Stimulated activated CD4-positive, alpha-beta T cell treated with anti-CD3 and anti-CD28 coated beads, Interleukin-4, amount 100 ng/mL, for 48 hours (primary cell): ENCODE measurements around the gene CFAP161.

Experiments
- DNase-seq, 2 donors: peaks; one replicate each; pipeline ENCODE4 v3.0.0-alpha.2; 2020; ENCODE audit warnings: low read depth in 2 of 2

The CFAP161 gene

DNA sequence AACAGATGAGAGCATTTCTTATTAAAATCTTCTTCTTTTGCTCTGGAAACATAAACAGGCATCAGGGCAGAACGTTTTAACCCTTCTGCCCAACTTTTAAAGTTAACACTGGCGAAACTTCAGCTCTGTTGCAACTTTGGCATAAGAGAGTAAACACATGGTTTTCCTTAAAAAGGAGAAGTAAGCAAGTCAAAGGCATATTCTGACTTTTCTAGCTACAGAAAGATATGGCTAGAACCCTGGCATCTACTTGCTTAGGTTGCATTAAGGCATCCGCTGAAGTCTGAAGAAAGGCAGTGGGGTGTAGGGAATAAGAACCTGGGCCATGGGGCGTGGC, 49.3 kb downstream of the CFAP161 start:
- no peak for DNase-seq

DNA sequence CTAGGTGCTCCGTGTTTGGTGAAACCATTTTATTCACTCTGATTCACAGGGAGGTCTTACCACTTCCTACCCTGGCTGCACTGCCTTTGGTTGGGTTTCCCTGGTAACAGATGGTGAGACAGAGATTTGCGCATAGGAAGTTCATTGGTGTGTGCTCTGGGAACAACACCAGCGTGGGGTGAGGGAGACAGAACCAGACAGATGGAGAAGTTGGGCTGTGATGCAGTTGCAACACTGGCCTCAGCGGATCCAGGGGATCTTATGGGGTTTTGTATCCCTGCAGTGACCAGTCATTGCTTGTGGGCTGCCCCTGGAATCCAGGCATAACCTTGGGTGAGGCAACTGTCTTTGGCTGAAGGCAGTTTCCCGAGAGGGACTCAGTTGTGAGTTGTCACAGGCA, 50.1 kb downstream of the CFAP161 start:
- no peak for DNase-seq

DNA sequence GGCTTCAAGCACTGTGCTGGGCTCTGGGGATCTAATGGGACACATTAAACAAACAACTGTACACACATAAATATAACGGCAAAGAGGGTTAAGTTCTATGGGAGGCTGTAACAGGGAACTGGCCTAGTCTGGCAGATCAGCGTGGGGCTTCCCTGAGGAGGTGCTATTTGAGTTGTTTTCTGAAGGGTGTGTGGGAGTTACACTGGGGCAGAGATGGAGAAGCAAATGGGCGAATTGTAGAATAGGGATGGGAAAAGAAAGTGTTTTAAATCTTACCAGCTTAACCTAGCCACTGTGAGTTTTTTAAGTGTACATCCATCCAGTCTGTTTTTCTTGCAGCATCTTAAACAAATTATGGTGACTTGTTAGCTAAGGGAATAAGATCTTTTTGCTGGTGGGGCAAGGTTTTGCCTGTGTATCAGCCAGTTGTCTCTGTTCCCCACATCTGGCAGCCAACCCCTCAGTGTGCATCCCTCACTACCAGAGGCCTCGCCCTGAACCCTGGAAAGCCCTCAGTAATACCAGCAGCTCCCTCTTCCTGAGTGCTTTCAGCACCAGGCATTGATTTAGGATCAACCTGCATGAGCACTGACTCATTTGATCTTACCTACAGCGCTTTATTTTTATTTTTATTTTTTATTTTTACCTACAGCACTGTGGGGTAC, 51.7 kb downstream of the CFAP161 start:
- no peak for DNase-seq

DNA sequence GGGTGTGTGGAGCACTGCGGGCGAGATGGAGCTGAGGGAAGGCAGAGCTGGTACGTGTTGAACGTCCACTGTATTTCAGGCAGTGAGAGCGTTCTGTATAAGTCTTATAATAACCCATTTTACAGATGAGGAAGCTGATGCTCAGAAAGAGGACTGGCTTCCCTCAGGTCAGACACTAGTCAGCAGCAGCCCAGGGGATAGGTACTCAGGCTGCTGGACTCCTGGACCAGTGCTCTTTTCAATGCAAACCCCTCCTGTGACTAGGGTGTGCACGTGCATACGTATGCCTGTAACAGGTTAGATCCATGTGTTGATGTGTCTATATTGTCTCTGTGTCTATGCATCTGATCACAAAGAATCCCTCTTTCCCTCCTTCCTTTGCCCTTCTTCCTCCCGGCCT, 54.3 kb downstream of the CFAP161 start:
- no peak for DNase-seq

DNA sequence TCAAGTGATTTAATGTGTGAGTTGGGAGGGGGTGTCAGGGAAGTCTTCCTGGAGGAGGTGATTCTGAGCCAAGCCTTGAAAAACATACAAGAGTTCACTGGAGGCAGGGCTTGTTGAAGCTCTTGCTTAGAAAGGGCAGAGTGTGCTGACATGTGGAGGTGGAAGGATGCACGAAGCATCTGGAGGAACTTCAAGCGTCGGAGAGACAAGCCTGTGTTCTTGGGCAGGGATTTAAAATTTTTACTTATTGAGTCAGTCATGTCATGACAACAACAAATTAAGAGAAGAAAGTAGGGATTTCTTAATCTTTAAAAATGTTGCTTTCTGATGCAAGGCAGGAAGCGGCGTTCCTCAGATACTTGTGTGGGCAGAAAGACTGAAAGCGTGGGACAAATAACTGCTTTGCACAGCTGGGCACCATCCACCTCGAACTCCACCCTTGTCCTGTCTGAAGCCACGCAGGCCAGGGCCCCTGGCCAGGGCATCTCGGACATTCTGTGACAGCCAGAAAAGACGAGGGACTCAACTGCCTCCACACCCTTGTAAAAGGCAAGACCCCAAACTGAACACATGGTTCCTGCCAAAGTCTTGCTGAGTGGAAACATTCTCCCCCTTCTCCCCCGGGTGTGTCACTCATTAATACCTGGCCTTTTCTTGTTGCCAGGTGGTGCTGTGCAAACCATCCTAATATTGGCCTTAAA, 55.7 kb downstream of the CFAP161 start:
- no peak for DNase-seq

DNA sequence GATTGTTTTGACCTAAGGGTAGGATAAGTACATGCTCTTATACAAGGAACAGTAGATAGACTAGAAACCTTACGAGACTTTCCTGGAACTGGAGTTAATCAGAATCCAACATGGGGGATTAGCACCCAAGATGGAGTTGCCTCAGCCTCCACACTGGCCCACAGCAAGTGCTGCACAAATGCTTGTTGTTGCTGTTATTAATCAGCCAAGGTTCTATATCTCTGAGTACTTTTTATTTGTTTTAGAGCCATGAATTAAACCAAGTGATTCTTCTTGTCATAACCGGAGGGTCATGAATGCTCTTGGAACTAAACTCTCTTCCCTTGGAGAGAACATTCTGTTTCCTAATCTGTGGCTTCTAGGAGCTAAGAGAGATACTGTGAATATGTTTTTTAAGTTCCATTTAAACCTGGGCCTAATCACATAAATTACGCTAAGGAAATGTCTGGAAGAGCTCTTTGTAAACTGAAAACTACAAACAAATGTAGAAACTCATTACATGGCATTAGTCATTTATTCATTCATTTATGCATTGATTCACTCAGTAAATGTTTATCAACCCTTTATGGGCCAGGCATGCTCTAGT, 56.9 kb downstream of the CFAP161 start:
- no peak for DNase-seq

DNA sequence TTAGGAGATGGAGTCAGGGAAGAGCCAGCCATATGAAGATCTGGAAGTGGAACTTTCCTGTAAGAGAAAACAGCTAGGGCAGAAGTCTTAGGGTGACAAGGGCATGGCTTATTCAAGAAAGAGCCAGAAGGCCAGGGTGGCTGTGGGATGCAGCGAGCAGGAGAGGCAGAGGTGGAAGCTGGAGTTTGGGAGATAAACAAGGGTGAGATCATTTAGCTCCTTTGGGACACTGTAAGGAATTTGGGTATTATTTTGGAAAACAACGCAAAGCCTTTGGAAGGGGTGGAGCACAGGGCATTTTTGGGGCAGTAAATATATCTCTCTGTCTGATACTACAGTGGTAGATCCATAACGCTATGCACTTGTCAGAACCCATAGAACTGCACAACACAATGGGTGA, 57.6 kb downstream of the CFAP161 start:
- no peak for DNase-seq

DNA sequence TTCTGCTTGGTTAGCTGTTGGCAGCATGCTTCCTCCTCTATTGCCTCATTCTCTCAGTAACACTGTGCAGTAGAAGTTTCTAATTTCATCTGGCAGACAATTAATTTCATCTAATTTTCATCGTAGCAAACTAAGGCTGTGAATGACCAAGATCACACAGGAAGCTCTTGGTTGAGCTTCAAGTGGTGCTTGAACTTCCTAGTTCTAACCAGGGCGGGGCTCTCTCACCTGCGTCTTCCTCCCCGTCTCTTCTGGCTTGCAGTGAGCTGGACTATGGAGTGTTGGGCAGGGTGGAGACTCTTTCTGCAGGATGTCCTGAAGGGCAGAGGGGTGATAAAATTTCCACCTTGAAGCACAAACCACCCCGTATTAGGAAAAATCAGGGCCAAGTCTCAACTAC, 60.7 kb downstream of the CFAP161 start:
- DNase-seq, result no peak

DNA sequence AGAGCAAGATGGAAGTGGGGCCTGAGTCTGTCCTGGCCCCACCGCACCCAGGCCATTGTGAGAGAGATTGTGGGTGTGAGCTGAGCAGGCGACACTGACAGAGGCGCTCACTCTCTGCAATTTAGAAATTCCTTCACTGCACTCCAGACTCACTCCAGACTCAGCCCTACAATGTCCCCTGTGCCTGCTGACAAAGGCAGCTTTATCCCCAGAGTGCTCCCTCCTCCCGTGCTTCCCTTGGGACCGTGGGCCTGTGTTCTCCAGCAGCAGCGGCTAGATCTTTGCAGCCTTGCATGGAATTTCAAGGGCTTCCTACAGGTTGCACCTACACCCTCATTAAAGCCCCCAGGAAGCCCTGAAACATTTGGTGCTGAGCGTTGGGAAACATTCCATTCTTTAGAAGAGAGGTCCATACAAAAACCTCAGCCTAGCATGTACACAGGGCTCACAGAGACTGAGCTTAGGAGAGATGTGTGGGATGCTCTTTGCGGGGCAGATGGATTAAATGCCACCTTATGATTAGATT, 61.3 kb downstream of the CFAP161 start:
- DNase-seq, result no peak

DNA sequence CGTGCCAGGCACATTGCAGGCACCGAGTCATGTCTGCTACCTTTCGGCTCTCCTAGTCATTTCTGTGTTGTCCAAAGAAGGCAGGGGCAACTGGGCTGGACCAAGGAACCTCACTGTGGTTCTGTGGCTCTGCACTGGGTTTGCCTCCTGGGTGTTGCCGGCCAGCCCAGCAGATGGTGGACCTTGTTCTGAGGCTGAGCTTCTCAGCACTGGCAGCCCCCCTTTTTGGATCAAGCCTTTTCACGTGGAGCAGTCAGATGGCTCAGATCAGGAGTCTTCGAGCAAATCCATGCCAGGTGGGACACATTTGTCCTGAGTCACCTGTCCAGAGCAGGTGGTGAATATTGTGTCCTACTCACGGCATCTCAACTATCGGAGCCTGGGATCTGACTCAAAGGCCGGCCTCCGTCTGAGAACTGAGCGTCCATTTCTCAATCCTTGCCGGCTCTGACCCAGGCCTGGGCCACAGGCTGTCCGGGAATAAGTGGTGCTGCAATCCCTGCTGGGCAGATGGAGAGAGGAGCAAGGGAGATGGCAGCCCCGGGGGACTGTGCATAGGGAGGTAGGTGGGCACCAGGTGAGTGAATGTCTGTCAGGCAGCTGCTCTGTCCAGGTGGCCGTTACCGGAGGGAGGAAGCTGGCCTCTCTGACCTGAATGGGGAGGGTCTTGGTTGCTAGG, 62.6 kb downstream of the CFAP161 start, which contains the start of gene IL16:
IL16 (plus strand) TSS at position 304 of the 679 bp plus-strand sequence. CDS start 28,521 bp downstream, outside the sequence.
- no peak for DNase-seq

DNA sequence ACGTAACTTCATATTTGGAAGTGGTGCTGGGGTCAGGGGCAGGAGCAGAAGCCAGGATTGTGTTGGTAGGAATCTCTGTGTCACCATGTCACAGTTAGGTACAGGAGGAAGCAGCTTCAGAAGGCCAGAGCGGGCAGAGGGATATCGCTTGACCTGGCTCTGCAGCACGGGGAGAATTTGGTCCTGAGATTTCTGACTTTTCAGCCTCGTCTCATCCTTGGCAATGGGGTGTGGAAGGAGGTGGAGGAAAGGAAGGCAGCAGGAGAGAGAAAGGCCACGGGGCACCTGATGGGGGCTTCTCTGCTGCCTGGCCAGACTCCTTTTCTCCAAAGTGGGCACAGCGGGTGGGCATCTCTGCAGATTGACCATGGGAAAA, 63.2 kb downstream of the CFAP161 start:
- no peak for DNase-seq

DNA sequence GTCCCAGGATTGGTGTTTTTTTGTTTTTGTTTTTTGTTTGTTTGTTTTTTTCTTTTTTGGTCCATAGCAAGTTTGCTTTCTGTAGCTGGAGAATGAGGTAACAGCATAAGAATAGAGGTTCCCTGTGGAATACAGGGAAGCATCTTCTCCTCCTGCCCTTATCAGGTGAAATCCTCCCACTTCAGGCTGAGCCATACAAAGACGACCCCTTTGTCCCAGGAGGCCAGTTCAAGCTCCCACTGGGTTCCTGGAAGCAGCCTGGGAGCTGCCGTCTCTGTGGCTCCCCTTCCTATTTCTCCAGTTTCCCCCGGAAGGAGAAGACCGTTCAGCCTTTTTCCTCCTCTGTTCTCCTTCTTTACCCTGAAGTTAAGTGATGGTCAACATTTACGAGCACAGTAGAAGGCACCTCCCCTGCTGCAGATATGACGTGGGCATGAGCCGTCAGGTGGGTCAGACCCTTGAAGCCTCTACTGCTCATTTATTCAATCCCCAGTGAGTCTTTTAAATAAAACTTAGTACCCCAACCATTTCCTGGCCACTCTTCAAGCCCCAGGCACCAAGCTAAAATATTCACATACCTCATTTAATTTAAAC, 63.7 kb downstream of the CFAP161 start:
- DNase-seq, result no peak
